Measurements from ENCODE around the gene GAMT. TPM values are rescaled to one million over a fixed set of nuclear protein-coding genes. Genes with fewer than 3 reads are reported as not detected.
A peak's percentile ranks its signal among the peaks of the same experiment; 100 is the strongest.

Gene GAMT
- total and polyA plus RNA-seq, 2 of the 13 experiments (the other 11 are each of a cell fraction or from before 2014, with no cell fraction given), result 115 to 124 TPM

- DNase-seq (ENCODE audit: low spot score), result peak; percentile 88
- in situ Hi-C loops (cut with HindIII; ENCODE audit: extremely low pct_ligation_motif_present, low pct_unique_long_range_greater_than_20kb), result no loop called here
- POLR2A ChIA-PET, result interaction anchor here (0.8 to 2.1 kb wide), 11 partner anchors 8 to 155 kb away, joined by 3 to 15 read pairs (median 4); partner anchors contain the start of gene CIRBP
- CTCF ChIA-PET (ENCODE audit: low intra/inter-chr PET ratio, low total read pairs), result no interaction called here
- 41% methylated on average over 37 of the region's 42 CpGs for WGBS (ENCODE audit: low lambda C conversion rate)
- Histone ChIP-seq H3K4me1 (ENCODE audit: insufficient read depth, low read length) (peaks cover 41% of the 10 kb centered on the region), H3K4me3 (replicated peaks in 1 of 3; ENCODE audit: insufficient read depth in 1 of 3, low read depth in 2 of 3, low read length in 3 of 3) (peak overlapping the region in 1 of 3 experiments; percentile 25; a peak in 2 of 6 replicates), H3K9ac (ENCODE audit: insufficient read depth, low read depth, low read length) (peak overlapping the region; percentile 57), H2AFZ (ENCODE audit: low read length) (no peak overlapping the region), H3K27ac (ENCODE audit: extremely low read length, insufficient read depth, low read length) (peak overlapping the region; percentile 80), H3K79me2 (ENCODE audit: insufficient read depth, low read length) (peaks cover 40% of the 10 kb centered on the region), H3K36me3 (replicated peaks in 1 of 2; ENCODE audit: control insufficient read depth in 1 of 2, insufficient read depth in 2 of 2, low read length in 2 of 2) (peaks cover 29 to 77% of the 10 kb centered on the region in 2 experiments), H3K4me2 (ENCODE audit: low read depth, low read length) (peak overlapping the region; percentile 65), H3K9me3 (ENCODE audit: low read length) (no peaks in the 10 kb centered on the region), H3K27me3 (ENCODE audit: control insufficient read depth in 1 of 2, insufficient read depth in 2 of 2, low read length in 2 of 2) (no peaks in the 10 kb centered on the region), H4K20me1 (ENCODE audit: insufficient read depth, low read length) (peaks cover 19% of the 10 kb centered on the region)
- intact Hi-C loops (cut with micrococcal nuclease; ENCODE audit: unreplicated experiment), result no loop called here
- peak; percentile 75 for FAIRE-seq
- ATAC-seq, result peak; percentile 81
- no TSS peak for BruUV-seq (replicated peaks)
- TF ChIP-seq SPEN (CRISPR knock-in tag; IDR thresholded peaks at IDR 0.05; ENCODE audit: low read depth) (peak; percentile 46; the same call in 1 of the 2 replicates), ELF1 (CRISPR knock-in tag; IDR thresholded peaks at IDR 0.05) (peak; percentile 31; the same call in 1 of the 2 replicates), UBTF (CRISPR knock-in tag; IDR thresholded peaks at IDR 0.05) (peak; percentile 41; the same call in 1 of the 2 replicates), RBM39 (IDR thresholded peaks at IDR 0.05; ENCODE audit: low read depth, low read length, poor library complexity, severe bottlenecking) (peak; percentile 86), ZHX2 (IDR thresholded peaks at IDR 0.05; ENCODE audit: low read depth) (peak; percentile 82), ZHX2 (CRISPR knock-in tag; IDR thresholded peaks at IDR 0.05; ENCODE audit: borderline replicate concordance) (no peak), ZNF878 (CRISPR knock-in tag; IDR thresholded peaks at IDR 0.05) (peak; percentile 70; the same call in 1 of the 2 replicates), ZBTB39 (CRISPR knock-in tag; IDR thresholded peaks at IDR 0.05) (0 out of 2 replicates have a peak, but pooled peaks have one; percentile 34), ZNF431 (CRISPR knock-in tag; IDR thresholded peaks at IDR 0.05; ENCODE audit: borderline replicate concordance, low read depth) (0 out of 2 replicates have a peak, but pooled peaks have one; percentile 74), ZNF235 (CRISPR knock-in tag; IDR thresholded peaks at IDR 0.05; ENCODE audit: borderline replicate concordance) (no peak), POLR2AphosphoS5 (IDR thresholded peaks at IDR 0.05; ENCODE audit: low read depth, low read length) (peak; percentile 39; the same call in 1 of the 2 replicates), YY1 (IDR thresholded peaks at IDR 0.05; ENCODE audit: insufficient read depth, insufficient replicate concordance, low read depth, low read length) (peak; percentile 30)
Measured at GRCh38 chr19:1424192-1424955, 23.0 kb upstream of the GAMT start.

All from HepG2 (cell line).